Heart left ventricle (tissue), 16 donors: Measurements from ENCODE around the gene TBX4. TPM values are rescaled to one million over a fixed set of nuclear protein-coding genes. Genes with fewer than 3 reads are reported as not detected.

ENCODE experiments used
- ATAC-seq, 4 donors: fragments of 200-7000 bp; cut with Tn5 transposase; one replicate each; pipeline ENCODE4 v1.9.1; 2020 to 2022; ENCODE audit warnings: moderate library complexity in 4 of 4, mild to moderate bottlenecking in 3 of 4, moderate number of reproducible peaks in 1 of 4
- DNase-seq, 5 donors: peaks; one replicate each; pipeline ENCODE4 v3.0.0-alpha.2; 2020
- H3K27ac ChIP-seq, 12 donors: fragments of 200-600 bp; sonication (generic) in 4 of 12; one replicate each; pipeline versions ENCODE4 v1.5.0 to v1.8.0; 2016 to 2022; ENCODE audit warnings: mild to moderate bottlenecking in 2 of 12
- H3K27me3 ChIP-seq, 9 donors: fragments of 200-600 bp; sonication (generic) in 2 of 9; one replicate each; pipeline versions ENCODE4 v1.5.1 to v1.8.0; 2016 to 2022; ENCODE audit warnings: mild to moderate bottlenecking in 3 of 9
- H3K36me3 ChIP-seq, 9 donors: fragments of 200-600 bp; sonication (generic) in 2 of 9; one replicate each; pipeline versions ENCODE4 v1.5.0 to v1.8.0; 2018 to 2022; ENCODE audit warnings: mild to moderate bottlenecking in 2 of 9
- H3K4me1 ChIP-seq, 12 donors: fragments of 200-600 bp; sonication (generic) in 4 of 12; one replicate each; pipeline versions ENCODE4 v1.5.0 to v1.8.0; 2016 to 2022; ENCODE audit warnings: mild to moderate bottlenecking in 3 of 12
- H3K4me3 ChIP-seq, 12 donors: fragments of 200-600 bp; sonication (generic) in 4 of 12; one replicate each; pipeline versions ENCODE4 v1.5.0 to v1.8.0; 2017 to 2022; ENCODE audit warnings: mild to moderate bottlenecking in 9 of 12, moderate library complexity in 4 of 12
- H3K9me3 ChIP-seq, 12 donors: fragments of 200-600 bp; sonication (generic) in 4 of 12; one replicate each; pipeline versions ENCODE4 v1.5.0 to v1.8.0; 2016 to 2022; ENCODE audit warnings: mild to moderate bottlenecking in 1 of 12
- CTCF ChIP-seq, 12 donors: fragments of 200-600 bp; sonication (generic) in 4 of 12; IDR thresholded peaks; one replicate each; pipeline versions ENCODE4 v1.5.0 to v1.8.0; 2018 to 2022; ENCODE audit warnings: antibody characterized with exemption in 12 of 12, mild to moderate bottlenecking in 5 of 12
- POLR2A ChIP-seq, 2 donors: fragments of 450-650 bp; IDR thresholded peaks; one replicate each; pipeline ENCODE4 v1.6.1; 2017; ENCODE audit warnings: antibody characterized with exemption in 2 of 2, mild to moderate bottlenecking in 2 of 2, moderate library complexity in 2 of 2
- WGBS, 4 donors: extraction: QIAGEN DNeasy Blood & Tissue Kit in 2 of 4; methylation state at CpG; one replicate each; pipeline versions ENCODE4 v1.1.5 to v1.1.7; 2013 to 2018; 5-methylcytosine and 5-hydroxymethylcytosine counted together
- intact Hi-C, 10 donors: fragments of 100-400 bp; cut with DNase I; formaldehyde crosslinking; loops; one replicate each; pipeline versions ENCODE4 v1.11.1 to v1.14.2; 2022
- polyA plus RNA-seq, 2 donors: library from polyadenylated mRNA; stranded (reverse); fragments of 200-250 nt; gene quantifications; one replicate each; pipeline ENCODE4 v1.2.3, GENCODE V29; 2013
- total RNA-seq, 9 donors: library from RNA; depleted of rRNA in 2 of 9; stranded (reverse); fragments of >200 nt in 2 of 9; fragmentation: NEBNext Ultra II Directional in 3 of 9; extraction: Animal tissue kit (Norgen Biotek cat#: 25700) in 3 of 9; gene quantifications; one replicate each; pipeline versions ENCODE4 v1.1.0 to v1.2.4, GENCODE V29; 2016 to 2023
- donor health status: ischemic (EF 13 %, LVEDD 7.1; RV severe dilation, severe dysfunction).
- donor health status: healthy with polysubstance abuse.
- donor health status: DM: no; HTN: yes; CAD: no.
- donor health status: DM: no; HTN: no; CAD: no.
- donor health status: ischemic (EF 25% LVEDD 6.9; RV normal size, moderate dysfunction).
- donor health status: ischemic (EF 25% LVEDD 5.7; RV mildly dilated, moderate dysfunction).
- donor health status: healthy.
- donor health status: DM: yes; HTN: yes; CAD: no.
- donor health status: ischemic (EF 35%, LVEDD 5.7; RV mildly dilated, moderate dysfunction).
- donor health status: nonischemic (EF 11% LVEDD 7.7; RV severe dilation, severe dysfunction).
- donor health status: DM: yes; HTN: yes; CAD: no.
- donor health status: PGD.
- donor health status: ischemic (EF 29% LVEDD 5.4; RV normal size, mild dysfunction).
- donor health status: nonischemic (EF 23%, LVEDD 6.1; RV moderate dilation, normal function).

TBX4 gene
- total and polyA plus RNA-seq, 11 donors, result 0.07 to 0.29 (median 0.10) TPM; not detected in 7

GRCh38 chr17:61469949-61470348 is 17.7 kb downstream of the TBX4 start:
- Histone ChIP-seq H3K4me3 (no peak overlapping the region), H3K27me3 (peaks cover 0 to 12% (median 0%) of the 10 kb centered on the region in 9 donors), H3K4me1 (peaks cover 0 to 6% (median 0%) of the 10 kb centered on the region in 12 donors), H3K9me3 (no peaks in the 10 kb centered on the region), H3K36me3 (no peaks in the 10 kb centered on the region), H3K27ac (no peak overlapping the region)
- DNase-seq (peak in 1 of 5 donors; percentile 3), ATAC-seq (no peak)
- TF ChIP-seq CTCF (IDR thresholded peaks at IDR 0.05), result no peak
- no peak for TF ChIP-seq POLR2A (IDR thresholded peaks at IDR 0.05)
- intact Hi-C loops, result no loop called here
- WGBS, 4 donors, result 79 to 83% (median 81%) methylated on average over 5 of the region's 5 CpGs

GRCh38 chr17:61470530-61471136 is 18.4 kb downstream of the TBX4 start:
- ATAC-seq (no peak), DNase-seq (peak in 1 of 5 donors; percentile 15)
- 84 to 89% (median 85%) methylated on average over 11 of the region's 11 CpGs for WGBS, 4 donors
- Histone ChIP-seq H3K36me3 (no peaks in the 10 kb centered on the region), H3K4me3 (no peak overlapping the region), H3K27me3 (peaks cover 0 to 14% (median 0%) of the 10 kb centered on the region in 9 donors), H3K4me1 (peaks cover 0 to 6% (median 0%) of the 10 kb centered on the region in 12 donors), H3K9me3 (no peaks in the 10 kb centered on the region), H3K27ac (no peak overlapping the region)
- intact Hi-C loops, result no loop called here
- no peak for TF ChIP-seq CTCF (IDR thresholded peaks at IDR 0.05)
- TF ChIP-seq POLR2A (IDR thresholded peaks at IDR 0.05), result no peak

- Histone ChIP-seq H3K27ac (no peak overlapping the region), H3K4me1 (peaks cover 0 to 3% (median 0%) of the 10 kb centered on the region in 12 donors), H3K4me3 (no peak overlapping the region), H3K36me3 (no peaks in the 10 kb centered on the region), H3K9me3 (no peaks in the 10 kb centered on the region), H3K27me3 (peaks cover 0 to 40% (median 11%) of the 10 kb centered on the region in 9 donors)
- DNase-seq, result peak in 1 of 5 donors; percentile 6
- no peak for ATAC-seq
- intact Hi-C loops, result no loop called here
- TF ChIP-seq POLR2A (IDR thresholded peaks at IDR 0.05) (no peak), CTCF (IDR thresholded peaks at IDR 0.05) (no peak)
- 88 to 94% (median 89%) methylated on average over 12 of the region's 12 CpGs for WGBS, 4 donors
Observed at GRCh38 chr17:61474235-61474927, 22.2 kb downstream of the TBX4 start.

- H3K9me3 ChIP-seq, result no peaks in the 10 kb centered on the region
- DNase-seq (peak in 1 of 5 donors; percentile 9), ATAC-seq (no peak)
- peaks cover 0 to 3% (median 0%) of the 10 kb centered on the region in 12 donors for H3K4me1 ChIP-seq
- TF ChIP-seq POLR2A (IDR thresholded peaks at IDR 0.05), result no peak
- TF ChIP-seq CTCF (IDR thresholded peaks at IDR 0.05), result no peak
- H3K27ac ChIP-seq, result no peak overlapping the region
- H3K4me3 ChIP-seq, result no peak overlapping the region
- H3K36me3 ChIP-seq, result no peaks in the 10 kb centered on the region
- H3K27me3 ChIP-seq, result peaks cover 0 to 40% (median 11%) of the 10 kb centered on the region in 9 donors
- 82 to 90% (median 86%) methylated on average over 6 of the region's 6 CpGs for WGBS, 4 donors
- intact Hi-C loops, result no loop called here
Observed at GRCh38 chr17:61474934-61475333, 22.7 kb downstream of the TBX4 start.
